Chondrocyte (in vitro differentiated cells): Measurements from ENCODE around the gene SPATA20. TPM values are rescaled to one million over a fixed set of nuclear protein-coding genes. Genes with fewer than 3 reads are reported as not detected.

Source experiments
- DNase-seq: peaks from one replicate; pipeline ENCODE4 v3.0.0; 2021; ENCODE audit warnings: mixed read lengths, low spot score
- H3K27ac Mint-ChIP-seq: one replicate; pipeline ENCODE4 v1.8.0; 2021; ENCODE audit warnings: mild to moderate bottlenecking, moderate library complexity, mixed read lengths; ENCODE audit not compliant: unreplicated experiment
- H3K27me3 Mint-ChIP-seq: 2 replicates; pipeline ENCODE4 v1.8.0; 2021; ENCODE audit warnings: low read depth, mixed read lengths
- H3K36me3 Mint-ChIP-seq: 2 replicates; pipeline ENCODE4 v1.8.0; 2021; ENCODE audit warnings: low read depth, mixed read lengths
- H3K4me1 Mint-ChIP-seq: 2 replicates; pipeline ENCODE4 v1.8.0; 2021; ENCODE audit warnings: low read depth, mild to moderate bottlenecking, mixed read lengths
- H3K4me3 Mint-ChIP-seq: one replicate; pipeline ENCODE4 v1.8.0; 2021; ENCODE audit warnings: mild to moderate bottlenecking, moderate library complexity, mixed read lengths; ENCODE audit not compliant: unreplicated experiment
- H3K9me3 Mint-ChIP-seq: 2 replicates; pipeline ENCODE4 v1.8.0; 2021; ENCODE audit warnings: low read depth, mixed read lengths
- CTCF ChIP-seq: fragments of 200-600 bp; sonication (generic); IDR thresholded peaks from 2 replicates; pipeline ENCODE4 v1.5.0; 2021; ENCODE audit warnings: antibody characterized with exemption, mild to moderate bottlenecking, moderate library complexity
- total RNA-seq: library from RNA; stranded (reverse); gene quantifications from 3 replicates; pipeline ENCODE4 v1.2.1, GENCODE V29; 2021

The SPATA20 gene
- total RNA-seq, 1 donor from 2014 or later = 51.8 TPM

GRCh38 chr17:50533185-50533584 lies 13.8 kb upstream of the SPATA20 start:
- Mint-ChIP-seq H3K27me3 (peaks cover 34% of the 10 kb centered on the region), H3K27ac (no peak overlapping the region)

GRCh38 chr17:50533720-50534148 lies 13.2 kb upstream of the SPATA20 start:
- Mint-ChIP-seq H3K36me3 (no peaks in the 10 kb centered on the region), H3K4me1 (peaks cover 14% of the 10 kb centered on the region), H3K27ac (no peak overlapping the region), H3K9me3 (no peaks in the 10 kb centered on the region), H3K4me3 (no peak overlapping the region), H3K27me3 (peaks cover 34% of the 10 kb centered on the region)
- no peak for TF ChIP-seq CTCF
- DNase-seq = no peak

More at GRCh38 chr17:50533185-50533584, 13.8 kb upstream of the SPATA20 start:
- Mint-ChIP-seq H3K4me3 (no peak overlapping the region), H3K4me1 (peaks cover 14% of the 10 kb centered on the region), H3K36me3 (no peaks in the 10 kb centered on the region), H3K9me3 (no peaks in the 10 kb centered on the region)
- no peak for TF ChIP-seq CTCF
- DNase-seq = no peak

- Mint-ChIP-seq H3K27ac (no peak overlapping the region), H3K27me3 (peaks cover 30% of the 10 kb centered on the region), H3K36me3 (no peaks in the 10 kb centered on the region), H3K4me3 (no peak overlapping the region), H3K4me1 (peaks cover 14% of the 10 kb centered on the region), H3K9me3 (no peaks in the 10 kb centered on the region)
- TF ChIP-seq CTCF = peak; percentile 27
- DNase-seq = no peak
Measured at GRCh38 chr17:50534222-50534978, 12.6 kb upstream of the SPATA20 start.

- H3K36me3 Mint-ChIP-seq = no peaks in the 10 kb centered on the region
- H3K27ac Mint-ChIP-seq = no peak overlapping the region
- H3K4me3 Mint-ChIP-seq = no peak overlapping the region
Measured at GRCh38 chr17:50534979-50535326, 12.0 kb upstream of the SPATA20 start.

GRCh38 chr17:50535407-50535806 lies 11.6 kb upstream of the SPATA20 start:
- Mint-ChIP-seq H3K9me3 (no peaks in the 10 kb centered on the region), H3K27me3 (peaks cover 23% of the 10 kb centered on the region), H3K4me3 (no peak overlapping the region), H3K4me1 (peaks cover 14% of the 10 kb centered on the region), H3K27ac (no peak overlapping the region), H3K36me3 (no peaks in the 10 kb centered on the region)
- no peak for DNase-seq
- TF ChIP-seq CTCF = no peak

More at GRCh38 chr17:50534979-50535326, 12.0 kb upstream of the SPATA20 start:
- Mint-ChIP-seq H3K9me3 (no peaks in the 10 kb centered on the region), H3K27me3 (peaks cover 24% of the 10 kb centered on the region), H3K4me1 (peaks cover 14% of the 10 kb centered on the region)
- TF ChIP-seq CTCF = no peak
- no peak for DNase-seq
